ENCODE results near the gene SPIN1. TPM values are rescaled to one million over a fixed set of nuclear protein-coding genes. Genes with fewer than 3 reads are reported as not detected.
"Not testable (repeated sequence)": the region's sequence is repeated elsewhere in the genome, so short reads cannot be mapped to it uniquely, and the experiment has no call there.

SPIN1 gene
- total RNA-seq (ENCODE audit: insufficient read depth, low replicate concordance): 124 TPM

GRCh38 chr9:88388203-88388885 lies at the start of gene SPIN1:
TSS of gene SPIN1 (plus strand) at chr9:88388444. CDS start at chr9:88426540, 38,096 bp downstream.
- DNase-seq (ENCODE audit: low spot score): peak; percentile 86

GRCh38 chr9:88339317-88339716 lies 48.9 kb upstream of the SPIN1 start:
- DNase-seq (ENCODE audit: low spot score): peak; percentile 14

- DNase-seq (ENCODE audit: low spot score): no peak
Measured at GRCh38 chr9:88342246-88342645, 46.0 kb upstream of the SPIN1 start.

GRCh38 chr9:88344013-88344412 lies 44.2 kb upstream of the SPIN1 start:
- DNase-seq (ENCODE audit: low spot score): no peak

- not testable (repeated sequence) for DNase-seq (ENCODE audit: low spot score)
Measured at GRCh38 chr9:88350354-88350753, 37.9 kb upstream of the SPIN1 start.

- DNase-seq (ENCODE audit: low spot score): no peak
Measured at GRCh38 chr9:88355166-88355565, 33.1 kb upstream of the SPIN1 start.

GRCh38 chr9:88357250-88357649 lies 31.0 kb upstream of the SPIN1 start:
- DNase-seq (ENCODE audit: low spot score): not testable (repeated sequence)

- no peak for DNase-seq (ENCODE audit: low spot score)
Measured at GRCh38 chr9:88358723-88359122, 29.5 kb upstream of the SPIN1 start.

GRCh38 chr9:88359974-88360373 lies 28.3 kb upstream of the SPIN1 start:
- DNase-seq (ENCODE audit: low spot score): no peak

- DNase-seq (ENCODE audit: low spot score): peak; percentile 53
Measured at GRCh38 chr9:88362681-88363080, 25.6 kb upstream of the SPIN1 start.

GRCh38 chr9:88363661-88364060 lies 24.6 kb upstream of the SPIN1 start:
- no peak for DNase-seq (ENCODE audit: low spot score)

- no peak for DNase-seq (ENCODE audit: low spot score)
Measured at GRCh38 chr9:88364706-88365105, 23.5 kb upstream of the SPIN1 start.

- peak; percentile 36 for DNase-seq (ENCODE audit: low spot score)
Measured at GRCh38 chr9:88370346-88370745, 17.9 kb upstream of the SPIN1 start.

GRCh38 chr9:88372103-88372654 lies 16.1 kb upstream of the SPIN1 start:
- DNase-seq (ENCODE audit: low spot score): no peak

GRCh38 chr9:88373045-88373444 lies 15.2 kb upstream of the SPIN1 start:
- DNase-seq (ENCODE audit: low spot score): no peak

GRCh38 chr9:88378317-88378716 lies 9.9 kb upstream of the SPIN1 start:
- no peak for DNase-seq (ENCODE audit: low spot score)

- no peak for DNase-seq (ENCODE audit: low spot score)
Measured at GRCh38 chr9:88379352-88379751, 8.9 kb upstream of the SPIN1 start.

GRCh38 chr9:88380118-88380517 lies 8.1 kb upstream of the SPIN1 start:
- DNase-seq (ENCODE audit: low spot score): no peak

GRCh38 chr9:88381322-88381721 lies 6.9 kb upstream of the SPIN1 start:
- DNase-seq (ENCODE audit: low spot score): not testable (repeated sequence)

GRCh38 chr9:88383176-88383575 lies 5.1 kb upstream of the SPIN1 start:
- DNase-seq (ENCODE audit: low spot score): no peak

- not testable (repeated sequence) for DNase-seq (ENCODE audit: low spot score)
Measured at GRCh38 chr9:88386137-88386536, 2.1 kb upstream of the SPIN1 start.

GRCh38 chr9:88387036-88387551 lies 1.1 kb upstream of the SPIN1 start:
- DNase-seq (ENCODE audit: low spot score): no peak

GRCh38 chr9:88387552-88388202 lies 567 bp upstream of the SPIN1 start:
- peak; percentile 66 for DNase-seq (ENCODE audit: low spot score)
